ENCODE measurements around the gene BDH2.

The BDH2 gene

DNA sequence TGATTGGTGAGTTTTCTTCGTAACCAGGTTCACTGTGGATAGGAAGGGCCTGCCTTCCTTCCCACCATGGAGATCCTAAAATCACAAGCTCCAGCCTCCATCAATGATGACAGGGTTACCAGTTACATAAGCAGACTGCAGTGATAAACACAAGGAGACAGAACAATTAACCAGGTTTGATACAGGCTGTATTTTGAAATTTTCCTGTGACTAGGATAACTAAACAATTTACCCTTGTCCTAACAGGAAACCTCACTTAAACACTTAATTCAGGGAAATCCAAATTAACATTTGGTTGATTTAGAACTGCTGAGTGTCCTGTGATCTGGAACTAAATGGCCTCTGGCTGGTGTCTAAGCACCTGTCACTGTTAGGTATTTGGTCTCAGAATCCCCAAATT is 20.0 kb downstream of the BDH2 start:
- DNase-seq = no peak

- no peak for DNase-seq
Measured at GRCh38 chr4:103076747-103077347, 22.8 kb downstream of the BDH2 start, which contains the start of gene SLC9B2. Gene SLC9B2 (minus strand): TSS chr4:103076761. CDS start chr4:103067550, 9,211 bp downstream.

- DNase-seq = peak; percentile 68
Measured at GRCh38 chr4:103075894-103076746, 23.5 kb downstream of the BDH2 start.

GRCh38 chr4:103075435-103075893 is 24.2 kb downstream of the BDH2 start:
- DNase-seq = no peak

DNA sequence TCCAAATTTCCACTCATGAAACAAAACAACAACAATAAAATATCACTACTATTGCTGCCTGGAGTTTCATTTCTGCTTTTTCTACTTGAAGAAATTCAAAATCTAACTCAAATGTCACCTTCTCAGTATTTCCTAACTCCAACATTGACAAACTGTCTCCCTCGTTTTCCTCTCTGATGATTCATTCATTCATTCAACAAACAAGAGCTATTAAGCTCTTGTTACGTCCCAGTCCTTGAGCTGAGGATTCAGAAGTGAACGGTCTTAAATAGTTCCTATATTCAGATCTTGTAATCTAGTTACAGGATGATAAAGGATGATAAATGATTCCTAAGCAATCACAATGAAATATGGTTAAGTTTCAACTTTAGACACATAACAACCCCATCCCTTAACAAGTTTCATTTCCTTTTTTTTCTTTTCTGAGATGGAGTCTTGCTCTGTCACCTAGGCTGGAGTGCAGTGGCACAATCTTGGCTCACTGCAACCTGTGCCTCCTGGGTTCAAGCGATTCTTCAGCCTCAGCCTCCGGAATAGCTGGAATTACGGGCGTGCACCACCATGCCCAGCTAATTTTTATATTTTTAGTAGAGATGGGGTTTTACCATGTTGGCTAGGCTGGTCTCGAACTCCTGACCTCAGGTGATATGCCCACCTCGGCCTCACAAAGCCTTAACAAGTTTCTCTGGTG is 24.7 kb downstream of the BDH2 start:
- no peak for DNase-seq

DNA sequence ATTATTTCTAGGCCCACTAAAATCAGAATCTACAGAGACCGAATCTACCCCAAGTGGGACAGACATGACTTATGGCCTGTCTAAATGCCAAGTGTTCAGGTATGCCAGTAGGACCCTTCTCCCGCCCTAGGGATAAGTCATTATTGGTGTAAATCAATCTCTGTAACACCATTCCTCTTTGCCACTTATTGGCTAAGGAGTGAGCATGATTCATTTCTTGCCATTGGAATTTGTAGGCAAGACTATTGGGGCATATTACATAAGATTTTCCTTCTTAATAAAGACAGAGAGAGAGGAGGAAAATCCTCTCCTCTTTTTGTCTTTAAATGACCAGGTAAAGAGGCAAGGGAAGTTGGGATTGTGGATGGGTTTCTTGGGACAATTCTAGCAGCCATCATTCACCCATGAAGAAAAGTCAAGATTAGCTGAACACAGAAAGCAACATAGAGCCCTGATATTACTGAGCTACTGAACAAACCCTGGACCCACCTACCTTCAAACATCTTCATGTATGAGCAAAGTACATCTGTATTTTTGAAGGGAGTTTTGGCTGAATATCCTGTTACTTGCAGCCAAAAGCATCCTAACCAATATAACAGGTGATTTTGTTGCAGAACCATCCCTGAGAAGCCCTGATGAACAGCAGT is 25.7 kb downstream of the BDH2 start:
- DNase-seq = no peak

DNA sequence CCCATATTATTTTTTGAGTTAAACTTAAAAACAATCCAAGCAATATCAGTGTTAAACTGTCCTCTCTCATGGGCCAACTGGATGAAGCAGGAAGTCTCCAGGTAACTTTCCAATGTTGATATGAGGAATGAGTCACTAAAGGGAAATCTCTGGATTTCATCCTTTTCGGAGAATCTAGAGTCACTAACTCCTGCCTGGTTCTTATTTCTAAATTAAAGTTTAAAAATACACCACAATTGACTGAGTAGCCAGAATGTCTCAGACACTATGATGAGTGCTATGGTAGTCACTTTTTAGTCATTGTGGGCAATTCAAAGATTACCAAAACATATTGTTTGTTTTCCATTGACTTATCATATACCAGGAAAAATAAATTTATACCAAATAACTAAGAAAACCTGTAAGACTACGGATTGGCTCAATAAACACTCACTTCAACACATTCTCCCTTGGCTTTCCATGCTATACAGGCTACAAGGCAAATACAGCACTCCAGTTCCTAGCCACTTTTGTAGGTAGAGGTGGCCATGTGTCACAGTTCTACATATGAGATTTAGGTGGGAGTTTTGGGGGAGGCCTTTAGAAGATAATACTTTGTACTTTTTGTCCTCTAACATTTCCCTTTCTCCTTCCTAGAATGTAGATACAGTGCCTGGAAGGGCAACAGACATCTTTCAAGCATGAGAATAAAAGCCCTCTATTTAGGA is 31.6 kb downstream of the BDH2 start:
- DNase-seq = no peak

GRCh38 chr4:103060453-103061148 is 39.0 kb downstream of the BDH2 start:
- DNase-seq = no peak

- DNase-seq = no peak
Measured at GRCh38 chr4:103054030-103054429, 45.6 kb downstream of the BDH2 start.

DNA sequence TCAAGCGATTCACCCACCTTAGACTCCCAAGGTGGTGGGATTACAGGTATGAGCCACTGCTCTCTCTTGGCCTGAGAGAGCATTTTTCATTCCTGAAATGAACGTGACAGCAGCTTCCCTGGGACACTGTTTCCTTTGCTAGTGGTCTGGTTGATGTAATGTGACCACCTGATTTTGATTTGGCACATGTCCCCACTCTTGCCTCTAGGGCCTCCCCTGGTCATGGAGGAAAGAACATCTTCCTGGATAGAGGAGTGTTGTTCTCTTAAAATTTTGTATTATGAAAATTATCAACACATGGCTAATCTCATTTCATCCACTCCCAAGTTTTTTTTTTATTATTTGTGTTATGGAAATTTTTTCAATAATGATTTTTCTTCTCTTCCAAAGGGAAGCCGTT is 46.9 kb downstream of the BDH2 start:
- DNase-seq = no peak

GRCh38 chr4:103052145-103052544 is 47.5 kb downstream of the BDH2 start:
- DNase-seq = no peak

- no peak for DNase-seq
Measured at GRCh38 chr4:103050736-103051436, 48.7 kb downstream of the BDH2 start.

GRCh38 chr4:103046416-103047290 is 53.0 kb downstream of the BDH2 start:
- peak; percentile 31 for DNase-seq

DNA sequence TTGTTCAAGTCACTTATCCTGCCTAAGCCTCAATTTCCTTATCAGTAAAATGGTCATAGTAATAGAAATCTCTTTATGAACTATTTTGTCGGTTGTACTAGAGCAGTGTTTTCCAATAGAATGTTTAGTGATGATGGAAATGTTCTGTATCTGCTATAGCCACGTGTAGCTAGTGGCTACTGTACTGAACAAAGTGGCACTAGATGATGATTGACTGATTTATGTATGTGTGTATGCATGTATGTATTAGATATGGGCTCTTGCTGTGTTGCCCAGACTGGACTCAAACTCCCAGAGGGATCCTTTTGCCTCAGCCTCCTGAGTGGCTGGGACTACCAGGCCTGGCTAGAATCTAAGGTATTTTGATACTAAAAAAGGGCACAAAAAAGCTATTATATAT is 55.5 kb downstream of the BDH2 start:
- no peak for DNase-seq

DNA sequence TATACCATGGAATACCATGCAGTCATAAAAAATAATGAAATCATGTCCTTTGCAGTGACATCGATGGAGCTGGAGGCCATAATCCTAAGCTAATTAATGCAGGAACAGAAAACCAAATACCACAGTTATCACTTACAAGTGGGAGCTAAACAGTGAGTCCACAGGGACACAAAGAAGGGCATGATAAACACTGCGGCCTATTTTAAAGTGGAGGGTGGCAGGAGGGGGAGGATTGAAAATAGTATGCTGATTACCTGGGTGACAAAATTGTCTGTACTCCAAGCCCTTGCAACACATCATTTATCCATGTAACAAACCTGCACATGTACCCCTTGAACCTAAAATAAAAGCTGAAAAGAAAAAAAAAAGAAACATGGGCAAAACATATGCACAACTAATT is 63.5 kb downstream of the BDH2 start:
- no peak for DNase-seq

GRCh38 chr4:103032574-103032973 is 67.1 kb downstream of the BDH2 start:
- no peak for DNase-seq

GRCh38 chr4:103030791-103031190 is 68.8 kb downstream of the BDH2 start:
- no peak for DNase-seq

- DNase-seq = no peak
Measured at GRCh38 chr4:103029300-103029699, 70.3 kb downstream of the BDH2 start.
